ENCODE measurements around the gene SLC17A4.

DNA sequence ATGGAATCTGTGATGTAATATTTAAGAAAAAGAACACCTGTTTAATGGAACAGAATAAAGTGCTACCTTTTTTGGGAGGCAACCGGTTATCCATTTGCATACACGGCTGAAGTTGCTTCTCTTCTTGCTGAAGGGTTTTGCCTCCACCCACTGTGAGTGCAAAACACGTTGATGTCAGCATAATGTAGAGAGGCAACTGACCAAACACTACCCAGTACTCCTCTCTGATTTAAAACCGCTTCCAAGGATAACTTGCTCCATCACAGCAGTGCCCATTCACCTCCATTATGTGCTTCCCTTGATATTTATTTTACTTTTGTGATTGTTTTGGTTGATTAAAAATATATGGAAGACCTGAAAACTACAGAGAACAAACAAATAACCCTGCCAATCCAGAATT is 75.9 kb downstream of the SLC17A4 start:
- no peak for TF ChIP-seq CTCF (IDR thresholded peaks at IDR 0.05)
- TF ChIP-seq EP300 (IDR thresholded peaks at IDR 0.05), result no peak

Measured in stomach (tissue), 4 donors.